Measurements from ENCODE around the gene GGTLC2.
A peak's percentile ranks its signal among the peaks of the same experiment; 100 is the strongest.
"Not testable (repeated sequence)": the region's sequence is repeated elsewhere in the genome, so short reads cannot be mapped to it uniquely, and the experiment has no call there.

Gene GGTLC2

DNA sequence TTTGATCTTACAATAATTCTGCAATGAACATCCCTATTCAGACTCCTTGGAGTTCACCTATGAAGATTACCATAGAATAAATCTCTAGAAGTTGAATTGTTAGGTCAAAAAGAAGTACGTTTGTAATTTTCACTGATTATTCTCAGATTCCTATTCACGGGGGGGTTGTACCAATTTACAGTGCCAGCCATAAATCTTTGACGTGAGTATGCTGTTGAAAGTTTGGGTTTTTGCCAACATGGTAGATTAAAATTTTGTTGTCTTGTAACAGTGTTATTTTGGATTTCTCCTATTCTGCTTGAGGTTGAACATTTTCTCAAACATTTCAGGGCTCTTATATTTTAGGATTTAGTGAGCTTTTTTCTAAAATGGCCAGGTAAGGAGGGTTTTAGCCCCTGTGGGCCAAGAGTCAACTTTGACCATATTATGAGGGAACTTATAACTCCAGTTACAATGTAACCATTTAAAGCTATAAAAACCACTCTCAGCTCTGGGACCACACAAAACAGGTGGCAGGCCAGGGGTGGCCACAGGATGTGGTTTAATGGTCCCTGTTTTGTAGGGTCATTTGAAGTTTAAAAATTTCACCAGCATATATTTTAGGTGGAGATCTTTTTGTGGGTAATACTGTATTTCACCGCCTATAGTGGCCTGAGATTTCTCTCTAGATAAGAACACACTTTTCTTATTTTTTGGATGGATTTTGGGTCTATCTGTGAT, 25.8 kb downstream of the GGTLC2 start:
- no peak for DNase-seq

DNA sequence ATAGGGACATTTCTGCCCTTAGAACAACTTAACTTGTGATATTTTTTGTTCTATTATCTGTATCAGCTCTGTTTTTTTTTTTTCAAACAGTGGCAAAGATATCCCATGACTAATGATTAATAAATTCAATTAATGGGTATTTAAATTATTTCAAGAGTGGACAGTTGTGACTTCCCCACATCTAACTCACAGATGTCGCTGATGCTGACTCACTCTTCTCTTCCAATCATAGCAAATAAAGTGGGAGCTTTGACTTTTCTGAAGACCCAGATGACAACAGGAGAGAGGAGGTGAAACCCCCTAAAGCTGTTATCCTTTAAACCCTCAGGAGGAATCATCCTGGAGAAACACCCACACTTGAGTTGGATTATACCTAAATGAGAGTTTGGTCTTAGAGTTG, 27.1 kb downstream of the GGTLC2 start:
- DNase-seq, result no peak

DNA sequence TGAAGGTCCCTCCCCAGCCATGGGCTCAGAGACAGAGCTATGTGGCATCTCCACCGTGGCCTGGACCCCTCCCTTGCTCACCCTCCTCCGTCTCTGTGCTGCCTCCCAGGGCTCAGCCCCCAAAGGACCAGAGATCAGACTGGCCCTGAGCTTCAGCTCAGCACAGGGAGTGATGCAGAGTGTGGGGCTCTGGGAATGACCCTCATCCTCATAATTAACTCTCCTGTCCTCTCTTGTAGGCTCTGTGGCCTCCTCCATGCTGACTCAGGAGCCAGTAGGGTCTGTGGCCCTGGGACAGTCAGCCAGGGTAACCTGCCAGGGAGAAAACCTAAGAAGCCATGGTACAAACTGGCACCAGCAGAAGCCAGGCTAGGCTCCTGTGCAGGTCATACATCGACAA, 28.7 kb downstream of the GGTLC2 start:
- DNase-seq, result no peak

DNA sequence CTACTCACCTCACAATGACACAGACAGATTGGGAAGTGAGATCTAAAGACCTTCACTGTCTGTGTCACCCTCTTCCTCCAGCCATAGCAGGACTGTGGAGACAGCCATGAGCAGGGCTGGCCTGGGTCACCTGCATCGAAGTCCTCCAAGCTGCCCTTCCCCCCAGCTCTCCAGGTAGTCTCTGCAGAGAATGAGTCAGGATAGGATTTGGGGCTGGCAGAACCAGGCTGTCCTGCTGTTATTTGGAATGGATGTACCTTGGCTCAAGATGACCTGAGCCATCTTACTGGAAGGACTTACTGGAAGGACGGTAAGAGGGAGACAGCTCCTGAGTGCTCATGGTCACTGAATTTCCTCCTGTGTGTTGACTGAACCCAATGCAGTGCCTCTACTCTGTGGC, 29.2 kb downstream of the GGTLC2 start:
- no peak for DNase-seq

DNA sequence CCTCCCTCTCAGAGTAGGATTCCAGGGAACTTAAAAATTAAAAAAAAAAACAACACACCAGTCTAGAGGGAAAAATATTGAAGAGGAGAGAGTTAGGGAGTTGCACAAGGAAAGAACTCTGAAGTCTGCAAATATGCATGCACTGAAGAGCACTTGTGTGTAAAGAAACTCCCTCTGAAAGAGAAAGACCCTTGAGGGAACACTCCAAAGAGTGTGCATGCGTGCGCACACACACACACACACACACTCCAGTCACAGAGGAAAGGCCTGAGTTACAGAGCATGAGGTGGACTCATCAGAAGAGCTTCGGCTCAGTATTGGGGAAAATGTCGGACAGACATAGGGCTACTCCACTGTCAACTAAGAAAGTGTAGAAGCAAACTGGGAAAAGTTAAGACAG, 30.1 kb downstream of the GGTLC2 start:
- no peak for DNase-seq

DNA sequence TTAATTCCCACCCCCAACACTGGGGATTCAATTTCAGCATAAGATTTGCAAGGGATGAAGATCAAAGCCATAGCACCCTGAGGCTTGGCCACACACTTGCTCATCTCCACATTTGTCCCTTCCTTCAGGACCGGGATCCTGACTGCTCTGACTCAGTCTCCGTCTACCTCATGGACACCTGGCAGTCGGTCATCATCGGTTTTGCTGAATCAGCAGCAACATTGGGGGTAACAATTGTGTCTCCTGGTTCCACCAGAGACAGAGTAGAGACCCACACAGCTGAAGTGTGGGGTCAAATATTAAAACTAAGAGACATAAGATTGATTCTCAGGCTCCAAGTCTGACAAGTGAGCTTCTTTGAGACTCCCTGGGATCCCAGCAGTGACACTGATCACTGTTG, 34.6 kb downstream of the GGTLC2 start:
- no peak for DNase-seq

DNA sequence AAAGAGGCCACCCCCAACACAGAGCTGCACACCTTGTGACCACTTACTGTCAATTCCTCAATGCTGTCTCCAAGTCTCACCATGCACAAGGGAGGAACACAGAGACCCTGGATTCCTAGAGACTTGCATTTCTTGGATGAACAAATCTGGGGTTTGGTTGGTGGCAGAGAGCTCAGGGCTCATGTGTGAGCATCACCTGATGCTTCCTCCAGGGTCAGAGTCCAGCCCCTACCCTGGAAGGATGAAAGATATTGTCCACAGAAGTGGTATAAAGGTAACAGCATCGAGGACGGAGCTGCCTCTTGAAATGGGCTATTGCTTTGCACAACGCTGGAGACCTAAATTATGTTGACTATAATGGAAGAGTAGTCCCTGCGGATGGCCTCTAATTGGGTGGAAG, 36.0 kb downstream of the GGTLC2 start:
- no peak for DNase-seq

DNA sequence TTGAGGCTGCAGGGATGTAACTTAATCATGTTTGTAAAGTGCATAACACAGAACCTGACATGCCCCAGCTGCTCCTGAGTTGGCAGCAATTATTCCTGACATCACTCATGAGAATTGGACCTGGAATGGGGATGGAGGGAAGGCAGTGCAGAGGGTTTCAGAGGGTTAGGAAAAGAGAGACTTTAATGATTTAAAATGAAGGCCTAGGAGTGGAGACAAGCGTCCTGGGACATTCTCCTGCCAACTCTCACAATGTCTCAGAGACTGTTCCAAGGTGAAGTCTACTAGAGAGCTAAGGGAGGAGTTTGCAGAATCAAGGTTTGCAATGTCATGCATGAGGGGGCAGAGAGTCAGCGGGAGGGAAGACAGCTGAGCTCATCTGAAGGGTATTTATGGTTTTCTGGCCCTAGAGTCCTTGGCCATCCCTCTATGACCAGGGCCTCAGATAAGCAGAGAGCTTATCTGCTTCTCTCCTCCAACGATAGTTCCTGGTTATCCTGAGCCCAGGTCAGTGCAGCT, 36.9 kb downstream of the GGTLC2 start:
- no peak for DNase-seq

DNA sequence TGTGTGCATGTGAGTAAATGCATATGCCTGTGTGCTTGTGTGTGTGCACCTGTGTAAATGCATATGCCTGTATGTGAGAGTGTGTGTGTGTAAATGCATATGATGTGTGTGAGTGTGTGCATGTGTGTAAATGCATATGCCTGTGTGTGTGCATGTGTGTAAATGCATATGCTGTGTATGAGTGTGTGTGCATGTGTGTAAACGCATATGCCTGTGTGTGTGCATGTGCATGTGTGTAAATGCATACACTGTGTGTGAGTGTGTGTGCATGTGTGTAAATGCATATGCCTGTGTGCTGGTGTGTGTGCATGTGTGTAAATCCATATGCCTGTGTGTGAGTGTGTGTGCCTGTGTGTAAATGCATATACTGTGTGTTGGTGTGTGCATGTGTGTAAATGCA, 37.8 kb downstream of the GGTLC2 start:
- DNase-seq, result no peak

DNA sequence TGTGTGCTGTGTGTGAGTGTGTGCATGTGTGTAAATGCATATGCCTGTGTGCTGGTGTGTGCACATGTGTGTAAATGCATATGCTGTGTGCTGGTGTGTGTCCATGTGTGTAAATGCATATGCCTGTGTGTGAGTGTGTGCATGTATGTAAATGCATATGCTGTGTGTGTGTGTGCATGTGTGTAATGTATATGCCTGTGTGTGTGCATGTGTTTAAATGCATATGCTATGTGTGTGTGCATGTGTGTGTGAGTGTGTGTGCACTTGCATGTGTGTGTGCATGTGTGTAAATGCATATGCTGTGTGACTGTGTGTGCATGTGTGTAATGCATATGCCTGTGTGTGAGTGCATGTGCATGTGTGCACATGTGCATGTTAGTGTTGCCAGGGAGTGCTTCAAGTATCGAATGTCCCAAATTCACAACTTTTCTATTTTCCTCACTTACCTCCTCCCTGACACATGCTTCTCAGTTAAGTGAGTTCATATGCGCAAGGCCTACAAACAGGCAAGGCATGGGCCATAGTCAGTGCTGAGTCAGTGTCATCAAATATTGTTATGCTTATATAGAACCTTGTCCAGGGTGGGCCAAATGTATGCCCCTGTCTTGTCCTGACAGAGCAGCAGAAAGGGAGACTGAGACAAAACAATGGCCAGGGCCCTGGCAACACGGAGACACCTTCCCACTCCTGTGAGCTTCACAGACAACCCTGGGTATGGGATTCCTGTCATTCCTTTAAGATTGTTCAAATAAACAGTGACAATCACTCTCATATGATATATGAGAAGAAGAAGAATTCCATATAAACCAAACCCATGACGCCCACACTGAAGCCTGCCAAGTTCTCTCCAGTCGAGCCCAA, 38.6 kb downstream of the GGTLC2 start:
- DNase-seq, result no peak

DNA sequence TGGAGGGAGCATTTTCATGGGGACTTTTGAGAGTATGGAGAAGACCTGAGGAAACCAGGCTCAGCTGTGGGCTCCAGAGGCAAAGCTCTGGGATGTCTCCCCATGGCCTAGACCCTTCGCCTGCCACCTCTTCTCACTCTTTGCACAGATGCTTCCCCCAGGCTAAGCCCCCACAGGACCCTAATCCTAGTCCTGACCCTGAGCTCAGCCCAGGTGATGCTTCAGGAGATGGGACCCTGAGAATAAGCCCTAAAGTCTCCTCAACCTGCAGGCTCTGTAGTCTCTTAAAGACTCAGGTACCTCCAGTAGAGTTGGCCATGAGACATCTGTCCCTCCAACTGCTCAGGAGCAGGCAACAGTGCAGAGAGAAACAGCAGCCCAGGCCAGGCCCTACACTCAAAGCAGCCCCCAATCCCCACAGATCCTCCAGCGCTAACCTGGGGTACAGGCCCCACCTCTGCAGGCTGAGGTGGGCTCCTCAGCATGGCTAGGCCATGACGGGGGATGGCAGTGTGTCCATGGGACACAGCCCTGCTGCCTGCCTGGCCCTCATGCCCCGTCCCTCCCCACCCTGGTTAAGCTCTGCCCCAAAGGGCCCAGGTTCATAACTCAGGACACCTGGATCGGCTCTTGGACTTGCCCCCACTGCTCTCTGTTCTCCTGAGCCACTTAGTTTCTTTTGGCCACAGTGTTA, 39.4 kb downstream of the GGTLC2 start:
- DNase-seq, result no peak

DNA sequence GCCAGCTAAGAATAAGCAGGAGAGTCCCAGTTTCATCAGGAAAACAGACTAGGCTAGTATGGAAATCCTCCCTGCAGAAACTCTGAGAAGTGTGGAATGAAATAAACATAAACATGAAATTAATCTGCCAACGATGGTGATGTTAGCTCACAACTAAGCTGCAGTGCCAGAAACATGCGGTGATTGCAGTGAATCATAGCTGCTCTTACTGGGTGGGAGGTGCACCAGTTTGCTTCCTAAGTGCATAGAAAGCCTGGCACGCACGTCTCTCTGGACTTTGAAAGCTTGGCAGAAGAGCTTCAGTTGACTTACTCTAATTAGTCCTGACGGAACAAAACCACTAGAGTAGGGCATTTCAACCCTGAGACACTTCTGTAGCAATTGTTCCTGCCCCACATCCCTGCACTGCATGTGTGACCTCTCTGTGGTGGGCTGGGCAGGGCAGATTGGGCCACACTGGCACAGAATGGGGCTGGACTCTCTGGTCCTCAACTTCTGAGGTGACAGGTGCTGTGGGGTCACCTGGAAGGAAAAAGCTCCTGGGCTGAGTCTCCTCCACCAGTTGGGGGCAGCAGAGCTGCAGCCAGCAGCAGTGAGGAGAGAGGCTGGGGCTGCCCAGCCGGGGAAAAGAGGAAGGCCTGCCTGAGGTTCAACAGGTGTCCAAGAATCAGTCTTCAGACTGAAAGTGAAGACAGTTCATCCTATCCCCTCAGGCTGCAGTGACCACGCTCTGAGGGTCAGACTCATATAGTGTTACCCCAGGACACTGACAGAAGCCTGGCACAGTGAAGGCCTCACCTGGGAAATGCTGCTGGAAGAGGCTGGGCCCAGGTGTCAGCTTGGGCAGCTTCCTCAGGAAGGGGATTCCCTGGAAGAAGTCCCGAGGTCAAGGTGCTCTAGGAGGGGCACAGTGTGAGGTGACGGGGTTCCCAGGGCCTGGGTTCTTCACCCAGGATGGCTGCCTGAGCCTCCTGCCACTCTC, 40.5 kb downstream of the GGTLC2 start:
- no peak for DNase-seq

DNA sequence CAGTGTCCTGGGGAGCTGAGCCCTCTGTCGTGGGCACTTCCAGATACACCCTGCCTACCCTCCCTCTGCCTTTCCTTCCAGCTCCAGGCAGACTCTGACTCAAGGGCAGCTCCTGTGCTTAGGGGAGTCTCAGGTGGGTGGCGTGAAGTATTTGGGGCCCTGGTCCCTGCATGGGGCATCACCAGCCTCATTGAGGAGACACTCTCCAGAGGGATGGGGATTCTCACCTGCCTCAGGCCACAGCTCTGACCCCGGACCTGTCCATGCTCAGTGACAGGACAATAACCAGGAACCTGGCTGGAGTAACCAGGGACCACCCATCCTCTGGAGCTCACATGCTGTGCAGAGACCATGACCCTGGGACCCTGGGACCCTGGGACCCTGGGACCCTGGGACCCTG, 41.2 kb downstream of the GGTLC2 start:
- DNase-seq, result no peak

DNA sequence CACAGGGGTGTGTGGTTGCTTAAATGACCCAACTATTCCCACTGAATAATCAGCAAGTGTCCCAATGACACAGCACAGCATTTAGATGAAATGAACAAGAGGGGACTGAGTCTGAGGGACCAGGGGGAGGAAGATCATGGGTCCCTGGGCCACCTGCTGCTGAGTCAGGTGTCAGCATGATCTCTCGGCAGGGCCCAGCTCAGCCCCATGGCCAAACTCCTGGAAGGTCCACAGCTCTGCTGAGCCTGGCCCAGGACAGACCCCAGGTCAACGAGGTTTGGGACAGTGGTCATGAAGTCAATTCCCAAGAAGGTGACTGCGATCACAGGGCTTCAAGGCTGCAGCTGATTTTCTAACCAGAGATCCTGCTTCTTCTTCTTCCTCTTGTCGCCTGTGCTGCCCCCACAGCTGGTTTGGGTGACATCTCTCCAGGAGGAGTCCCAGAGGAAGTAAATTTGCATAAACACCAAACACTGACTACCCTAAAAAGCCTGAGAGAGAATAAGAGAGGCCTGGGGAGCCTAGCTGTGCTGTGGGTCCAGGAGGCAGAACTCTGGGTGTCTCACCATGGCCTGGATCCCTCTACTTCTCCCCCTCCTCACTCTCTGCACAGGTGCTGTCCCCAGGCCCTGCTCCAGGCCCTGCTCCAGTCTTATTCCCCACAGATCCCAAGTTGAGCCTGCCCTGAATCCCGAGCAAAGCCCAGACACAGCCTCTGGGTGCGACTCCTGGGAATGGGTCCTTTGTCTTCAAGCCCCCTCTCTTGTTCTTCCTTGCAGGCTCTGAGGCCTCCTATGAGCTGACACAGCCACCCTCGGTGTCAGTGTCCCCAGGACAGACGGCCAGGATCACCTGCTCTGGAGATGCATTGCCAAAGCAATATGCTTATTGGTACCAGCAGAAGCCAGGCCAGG, 42.0 kb downstream of the GGTLC2 start:
- not testable (repeated sequence) for DNase-seq

DNA sequence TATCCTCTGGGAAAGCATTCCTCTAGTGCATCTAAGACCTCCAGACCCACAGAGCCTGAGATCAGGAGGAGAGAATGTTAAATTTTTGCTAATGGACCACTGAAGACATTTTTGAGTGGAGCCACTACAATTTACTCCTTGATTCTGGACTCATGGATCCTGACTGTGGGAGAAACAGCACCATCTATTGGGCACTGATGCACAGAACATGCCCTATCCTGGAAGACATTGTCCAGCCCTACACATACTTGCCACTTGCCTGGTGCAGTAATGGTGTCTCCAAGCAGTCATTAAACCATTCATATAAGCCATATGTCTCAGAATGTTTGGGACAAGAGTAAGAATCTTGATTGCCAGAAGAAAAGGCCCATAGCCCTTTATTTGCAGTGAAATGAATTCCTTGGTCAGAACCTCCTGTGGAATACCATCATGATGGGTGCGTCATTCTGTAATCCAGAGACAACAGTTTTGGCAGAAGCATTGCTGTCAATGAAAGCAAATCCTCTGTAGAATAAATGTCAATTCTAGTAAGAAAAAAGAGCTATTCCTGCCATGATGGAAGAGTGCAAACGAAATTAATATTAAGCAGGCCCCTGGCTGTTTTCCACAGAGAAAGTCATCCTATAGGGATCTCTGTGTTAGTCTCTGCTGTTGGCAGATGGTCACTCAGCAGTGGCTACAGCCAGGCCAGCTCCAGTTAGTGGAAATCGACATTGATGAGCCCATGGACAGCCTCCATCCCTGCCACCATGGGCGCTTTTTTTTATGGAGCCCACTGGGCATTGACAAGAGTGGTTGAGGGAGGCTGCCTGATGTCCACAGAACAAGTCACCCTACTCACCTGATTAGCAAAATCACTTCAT, 43.5 kb downstream of the GGTLC2 start:
- DNase-seq, result peak; percentile 9

DNA sequence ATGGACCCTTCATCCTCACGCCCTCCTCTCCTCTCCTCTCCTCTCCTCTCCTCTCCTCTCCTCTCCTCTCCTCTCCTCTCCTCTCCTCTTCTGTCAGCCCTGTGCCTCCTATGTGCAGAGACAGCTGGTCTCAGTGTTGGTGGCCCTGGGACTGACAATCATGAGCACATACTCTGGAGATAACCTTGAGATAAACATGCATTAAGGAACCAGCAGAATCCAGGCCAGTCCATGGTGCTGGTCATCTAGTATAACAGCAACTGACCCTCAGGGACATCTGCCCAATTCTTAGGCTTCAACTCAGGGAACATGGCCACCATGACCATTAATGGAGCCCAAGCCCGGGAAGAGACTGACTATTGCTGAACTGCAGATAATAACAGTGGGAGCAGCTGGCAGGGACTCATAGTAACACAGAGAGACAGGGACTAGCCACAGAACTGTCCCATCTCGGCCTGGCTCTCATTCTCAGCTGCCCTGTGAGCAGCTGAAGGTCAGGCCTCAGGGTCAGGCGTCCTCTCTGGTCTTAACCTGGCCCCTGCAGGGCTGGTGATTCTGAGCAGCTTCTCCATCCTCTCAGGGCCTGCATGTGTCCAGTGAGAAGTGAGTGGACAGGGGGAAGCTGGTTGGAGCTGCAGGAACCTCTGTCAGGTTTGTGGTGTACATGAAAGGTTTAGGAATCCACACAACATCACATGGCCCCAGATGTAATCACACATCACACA, 45.4 kb downstream of the GGTLC2 start:
- no peak for DNase-seq

DNA sequence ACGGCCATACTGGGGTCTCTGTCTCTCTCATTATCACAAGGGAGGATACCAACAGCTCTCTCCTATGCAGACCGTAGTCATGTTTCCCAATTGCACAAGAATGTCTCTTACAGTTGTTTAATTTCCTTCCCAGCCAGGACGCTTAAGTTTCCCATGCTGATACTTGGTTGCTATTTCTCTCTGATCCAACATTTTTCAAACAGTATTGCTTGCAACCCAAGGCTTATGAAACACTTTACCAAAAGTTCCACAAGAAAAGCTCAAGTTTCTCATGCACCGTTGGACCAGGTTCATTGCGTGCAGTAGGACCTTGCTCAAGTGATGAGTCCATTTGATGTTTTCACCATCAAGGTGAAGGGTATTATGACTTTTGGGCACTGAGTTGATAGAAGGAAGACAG, 46.6 kb downstream of the GGTLC2 start:
- no peak for DNase-seq

DNA sequence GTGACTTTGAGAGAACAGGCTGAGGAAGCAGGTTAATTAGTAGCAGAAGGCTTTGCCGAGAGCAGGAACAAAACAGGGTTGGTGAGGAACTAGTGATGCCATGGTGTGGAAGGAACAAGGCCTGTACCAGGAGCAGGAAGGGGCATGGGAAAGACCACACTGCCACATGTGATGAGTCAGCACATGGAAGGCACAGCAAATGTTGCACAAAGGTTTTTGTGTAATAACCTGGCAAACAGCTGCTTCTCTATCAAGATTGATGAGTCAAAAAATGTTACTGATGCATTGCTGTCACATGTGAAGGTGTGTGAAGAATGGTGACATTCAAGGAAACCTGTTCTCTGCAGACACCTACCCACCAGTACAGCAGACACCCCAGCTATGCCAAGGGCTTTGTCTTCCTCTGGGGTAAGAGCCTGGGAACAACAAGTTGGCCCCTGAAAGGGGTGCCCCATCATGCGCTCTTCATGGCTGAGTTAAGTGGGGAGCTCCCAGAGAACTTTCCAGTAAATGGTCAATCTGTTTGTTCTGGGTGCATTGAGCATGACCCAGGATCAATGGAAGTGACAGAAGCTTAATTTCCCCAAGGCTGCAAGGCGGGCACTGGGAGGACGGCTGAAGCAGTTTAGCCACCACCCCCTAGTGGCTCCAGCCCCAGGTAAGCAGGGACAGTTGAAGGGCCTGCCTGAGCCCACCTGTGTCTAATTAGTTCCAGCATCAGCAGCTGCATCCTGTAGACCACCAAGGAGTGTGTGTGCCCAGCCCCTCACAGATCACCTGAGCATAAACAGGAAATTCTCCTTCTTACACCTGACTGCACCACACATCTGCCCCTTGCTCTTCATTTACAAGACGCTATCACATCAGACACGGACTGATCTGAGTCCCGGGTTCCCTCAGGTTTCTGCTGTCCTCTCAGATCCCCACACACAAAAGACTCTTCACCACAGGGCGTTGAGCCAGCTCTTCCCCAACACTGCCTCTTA, 47.6 kb downstream of the GGTLC2 start:
- no peak for DNase-seq

Measured in NCI-H1092 (cell line).